HG03060 (cell line): ENCODE results near the gene KDM7A.
A peak's percentile ranks its signal among the peaks of the same experiment; 100 is the strongest.

Experiments
- ATAC-seq: cut with Tn5 transposase; IDR thresholded peaks from one replicate; pipeline ENCODE4 v1.9.1; 2021; ENCODE audit warnings: low read depth, moderate number of reproducible peaks; ENCODE audit not compliant: unreplicated experiment

The KDM7A gene, protein sequence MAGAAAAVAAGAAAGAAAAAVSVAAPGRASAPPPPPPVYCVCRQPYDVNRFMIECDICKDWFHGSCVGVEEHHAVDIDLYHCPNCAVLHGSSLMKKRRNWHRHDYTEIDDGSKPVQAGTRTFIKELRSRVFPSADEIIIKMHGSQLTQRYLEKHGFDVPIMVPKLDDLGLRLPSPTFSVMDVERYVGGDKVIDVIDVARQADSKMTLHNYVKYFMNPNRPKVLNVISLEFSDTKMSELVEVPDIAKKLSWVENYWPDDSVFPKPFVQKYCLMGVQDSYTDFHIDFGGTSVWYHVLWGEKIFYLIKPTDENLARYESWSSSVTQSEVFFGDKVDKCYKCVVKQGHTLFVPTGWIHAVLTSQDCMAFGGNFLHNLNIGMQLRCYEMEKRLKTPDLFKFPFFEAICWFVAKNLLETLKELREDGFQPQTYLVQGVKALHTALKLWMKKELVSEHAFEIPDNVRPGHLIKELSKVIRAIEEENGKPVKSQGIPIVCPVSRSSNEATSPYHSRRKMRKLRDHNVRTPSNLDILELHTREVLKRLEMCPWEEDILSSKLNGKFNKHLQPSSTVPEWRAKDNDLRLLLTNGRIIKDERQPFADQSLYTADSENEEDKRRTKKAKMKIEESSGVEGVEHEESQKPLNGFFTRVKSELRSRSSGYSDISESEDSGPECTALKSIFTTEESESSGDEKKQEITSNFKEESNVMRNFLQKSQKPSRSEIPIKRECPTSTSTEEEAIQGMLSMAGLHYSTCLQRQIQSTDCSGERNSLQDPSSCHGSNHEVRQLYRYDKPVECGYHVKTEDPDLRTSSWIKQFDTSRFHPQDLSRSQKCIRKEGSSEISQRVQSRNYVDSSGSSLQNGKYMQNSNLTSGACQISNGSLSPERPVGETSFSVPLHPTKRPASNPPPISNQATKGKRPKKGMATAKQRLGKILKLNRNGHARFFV

GRCh38 chr7:140176811-140177702 is at the start of gene KDM7A:
Gene KDM7A, minus strand, starts transcription at chr7:140176983. Its CDS starts 46 bp downstream, at chr7:140176937.
- ATAC-seq: no peak

- no peak for ATAC-seq
These were observed 48.9 kb upstream of the KDM7A start for GRCh38 chr7:140225562-140226249.

DNA sequence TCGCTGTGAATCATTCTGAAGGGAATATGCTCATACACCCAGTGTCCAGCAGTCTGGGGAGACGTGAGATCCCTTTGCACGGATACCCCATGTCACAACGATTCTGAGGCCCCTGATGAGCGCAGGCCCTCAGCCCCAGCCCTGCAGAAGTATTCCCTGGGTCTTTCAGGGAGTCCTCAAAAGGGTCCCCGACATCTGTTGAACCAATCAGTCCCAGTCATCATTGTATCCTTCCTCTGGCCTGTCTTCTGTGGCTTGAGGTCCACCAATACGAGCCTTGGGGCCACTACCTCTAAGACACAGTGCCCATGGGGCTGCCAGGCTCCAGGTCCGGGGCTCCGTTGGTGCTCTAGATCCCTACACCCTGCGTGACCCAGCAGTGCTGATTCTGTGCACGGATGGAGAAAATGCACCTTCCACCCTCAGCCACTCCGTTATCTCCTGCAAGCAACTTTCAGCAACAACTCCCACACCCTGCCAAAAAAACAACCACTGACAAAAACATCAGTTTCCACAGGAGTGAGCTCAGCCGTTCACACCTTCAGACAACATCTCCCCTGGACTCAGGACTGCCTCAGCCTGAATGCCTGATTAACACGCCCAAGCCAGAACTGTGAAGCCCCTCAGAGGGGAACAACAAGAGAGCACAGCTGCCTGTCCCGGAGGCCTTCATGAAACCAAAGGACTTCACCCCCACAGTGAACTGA is 46.9 kb upstream of the KDM7A start:
- no peak for ATAC-seq

GRCh38 chr7:140222814-140223213 is 46.0 kb upstream of the KDM7A start:
- ATAC-seq: no peak

DNA sequence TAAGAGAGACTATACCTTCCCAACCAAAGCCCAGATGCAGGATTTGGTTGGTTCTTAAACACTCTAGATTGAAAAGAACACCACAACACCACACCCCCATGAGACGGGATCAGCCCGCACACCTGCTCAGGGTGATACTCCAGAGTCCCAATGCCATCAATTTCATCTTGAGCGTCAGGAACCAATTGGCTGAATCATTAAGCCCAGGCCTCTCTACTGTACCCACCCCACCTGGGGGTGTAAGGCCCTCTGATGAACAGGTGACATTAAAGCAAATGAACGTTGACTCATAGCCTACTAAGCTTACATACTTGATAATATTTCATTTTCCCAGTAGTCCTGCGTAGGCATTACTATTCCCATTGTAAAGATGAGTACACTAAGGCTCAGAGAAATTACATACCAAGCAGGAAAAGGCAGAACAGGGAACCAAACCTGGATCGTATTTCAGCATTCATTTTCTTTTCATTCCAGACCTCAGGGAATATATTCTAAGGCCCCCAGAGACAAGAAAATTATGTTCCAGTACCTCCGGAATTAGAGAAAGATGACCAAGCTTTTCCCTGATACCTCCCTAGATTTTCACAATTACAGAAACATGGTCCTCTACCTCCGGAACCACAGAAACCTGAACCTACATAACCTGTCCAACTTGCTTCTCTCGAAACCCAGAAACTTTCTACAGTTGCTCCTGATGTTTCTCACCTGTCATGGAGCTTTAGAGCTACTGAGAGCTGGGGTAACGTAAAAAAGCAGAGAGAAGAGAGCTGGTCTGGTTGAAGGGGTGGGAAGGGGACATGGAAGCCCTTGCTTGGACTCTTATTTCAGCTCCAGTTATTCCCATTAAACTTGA is 43.1 kb upstream of the KDM7A start:
- no peak for ATAC-seq

DNA sequence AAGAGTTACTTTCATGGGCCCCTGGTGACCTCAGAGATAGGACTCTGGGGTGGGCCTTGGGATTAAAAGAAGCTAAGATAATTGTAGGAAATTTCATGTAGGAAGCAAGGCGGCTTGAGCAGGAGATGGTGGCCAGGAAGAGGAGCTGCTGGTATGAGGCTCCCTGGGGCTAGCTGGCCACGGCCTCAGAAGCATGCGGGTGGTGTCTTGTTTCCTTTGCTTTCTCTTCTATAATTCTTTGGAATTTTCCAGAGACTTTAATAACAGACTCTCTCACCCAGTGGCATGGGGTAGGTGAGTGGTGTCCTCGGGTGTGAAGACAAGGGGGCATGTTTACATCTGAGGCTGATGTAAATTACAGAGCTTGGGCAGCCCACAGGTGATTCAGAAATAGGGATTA is 41.9 kb upstream of the KDM7A start:
- ATAC-seq: no peak

DNA sequence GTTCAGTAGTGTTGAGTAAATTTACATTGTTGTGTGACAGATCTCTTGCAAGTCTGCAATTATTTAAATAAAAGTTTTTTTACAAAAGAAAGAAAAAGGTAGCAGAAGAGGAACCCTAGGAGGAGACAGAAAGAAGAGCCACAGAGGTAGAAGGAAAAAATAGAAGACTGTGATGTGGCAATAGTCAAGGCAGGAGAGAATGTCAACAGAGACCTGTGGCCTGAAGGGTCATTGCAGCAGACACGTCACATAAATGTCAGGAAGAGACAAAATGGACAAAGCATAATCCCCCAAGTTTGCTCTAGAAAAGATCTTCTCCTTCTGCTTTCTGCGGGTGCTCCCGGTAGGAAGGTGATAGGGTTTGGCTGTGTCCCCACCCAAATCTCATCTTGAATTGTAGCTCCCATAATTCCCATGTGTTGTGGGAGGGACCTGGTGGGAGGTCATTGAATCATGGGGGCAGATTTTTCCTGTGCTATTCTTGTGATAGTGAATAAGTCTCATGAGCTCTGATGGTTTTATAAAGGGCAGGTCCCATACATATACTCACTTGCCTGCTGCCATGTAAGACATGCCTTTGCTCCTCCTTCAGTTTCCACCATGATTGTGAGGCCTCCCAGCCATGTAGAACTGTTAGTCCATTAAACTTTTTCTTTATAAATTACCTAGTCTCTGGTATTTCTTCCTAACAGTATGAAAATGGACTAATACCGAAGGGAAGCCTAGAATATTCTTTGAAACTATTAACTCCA is 41.1 kb upstream of the KDM7A start:
- ATAC-seq: no peak

DNA sequence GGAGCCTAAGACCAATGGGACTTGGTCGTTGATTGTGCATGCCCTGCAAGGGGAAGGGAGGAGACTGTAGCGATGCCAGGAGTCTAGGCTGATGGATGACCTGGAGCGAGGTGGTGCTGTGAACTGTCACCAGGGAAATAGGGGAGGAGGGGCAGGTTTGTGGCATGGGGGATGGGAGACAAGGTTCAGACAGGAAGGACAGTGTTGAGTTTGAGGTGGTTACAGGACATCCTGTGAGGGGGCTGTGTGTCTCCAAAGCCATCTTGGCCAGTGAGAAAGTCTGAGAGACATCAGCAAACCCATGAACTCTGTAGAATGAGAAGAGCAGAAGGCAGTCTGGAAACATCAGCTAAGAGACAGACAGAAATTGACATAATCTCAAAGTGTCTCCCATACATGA is 38.5 kb upstream of the KDM7A start:
- no peak for ATAC-seq

GRCh38 chr7:140214075-140214684 is 37.4 kb upstream of the KDM7A start:
- no peak for ATAC-seq

- no peak for ATAC-seq
These were observed 36.9 kb upstream of the KDM7A start for GRCh38 chr7:140213684-140214074.

GRCh38 chr7:140212100-140212881 is 35.5 kb upstream of the KDM7A start:
- peak; percentile 56 for ATAC-seq

GRCh38 chr7:140211698-140212097 is 34.9 kb upstream of the KDM7A start:
- no peak for ATAC-seq

GRCh38 chr7:140209866-140210609 is 33.3 kb upstream of the KDM7A start:
- peak; percentile 64 for ATAC-seq

GRCh38 chr7:140206616-140207389 is 30.0 kb upstream of the KDM7A start:
- no peak for ATAC-seq

DNA sequence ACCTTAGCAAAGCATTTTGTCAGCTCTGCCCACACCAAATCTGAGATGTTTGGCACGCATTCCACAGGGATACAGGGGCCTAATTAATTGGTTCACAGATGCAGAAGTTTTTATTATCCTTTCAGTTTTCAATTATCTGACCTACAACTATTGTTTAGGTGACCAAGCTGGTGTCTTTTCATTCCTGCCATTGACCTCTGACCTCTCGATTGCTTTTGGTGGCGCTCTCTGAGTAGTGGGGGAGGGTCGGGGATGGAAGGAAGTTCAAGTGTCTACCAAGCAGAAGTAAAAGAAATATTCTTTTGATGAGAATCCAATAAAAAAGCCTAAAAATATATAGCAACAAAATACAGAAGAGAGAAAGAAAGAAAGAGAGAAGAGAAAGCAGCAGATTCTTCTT is 28.8 kb upstream of the KDM7A start:
- ATAC-seq: no peak
